SU-DHL-6 (cell line): ENCODE data around the gene CARD19.

Experiments
- H2AFZ ChIP-seq: fragments of 200-600 bp; sonication (generic); 2 replicates; pipeline ENCODE4 v1.6.1; 2014; ENCODE audit warnings: low read depth, mild to moderate bottlenecking, moderate library complexity, mixed read lengths, antibody characterized with exemption, low read length; ENCODE audit not compliant: severe bottlenecking
- H3F3A ChIP-seq: fragments of 200-600 bp; shearing (Covaris generic); 2 replicates; pipeline ENCODE4 v1.6.0; 2016; ENCODE audit warnings: antibody characterized with exemption, mild to moderate bottlenecking; ENCODE audit not compliant: insufficient read depth
- H3K27ac ChIP-seq: fragments of 200-600 bp; sonication (generic); 2 replicates; pipeline ENCODE4 v1.5.1; 2016; ENCODE audit warnings: low read depth, mild to moderate bottlenecking, low read length, moderate library complexity, mixed read lengths
- H3K27me3 ChIP-seq: fragments of 200-600 bp; sonication (generic), shearing (Covaris generic); 2 replicates; pipeline ENCODE4 v1.6.0; 2014; ENCODE audit warnings: mild to moderate bottlenecking, low read length
- H3K36me3 ChIP-seq: fragments of 200-600 bp; sonication (generic); 2 replicates; pipeline ENCODE4 v1.6.1; 2014; ENCODE audit warnings: mild to moderate bottlenecking, low read length, mixed read lengths
- H3K4me2 ChIP-seq: fragments of 300-600, 200-600 bp; shearing (Covaris generic), sonication (generic); 2 replicates; pipeline ENCODE4 v1.6.0; 2014; ENCODE audit warnings: low read length, low read depth, mild to moderate bottlenecking; ENCODE audit not compliant: poor library complexity, severe bottlenecking
- H3K4me3 ChIP-seq: fragments of 200-600 bp; sonication (generic); 2 replicates; pipeline ENCODE4 v1.5.1; 2014; ENCODE audit warnings: antibody characterized with exemption, low read length, mild to moderate bottlenecking, mixed read lengths; ENCODE audit not compliant: insufficient read depth, poor library complexity, severe bottlenecking
- H3K79me2 ChIP-seq: fragments of 200-600 bp; sonication (generic); 2 replicates; pipeline ENCODE4 v1.6.1; 2014; ENCODE audit warnings: mild to moderate bottlenecking, low read length, moderate library complexity; ENCODE audit not compliant: insufficient read depth
- H3K9ac ChIP-seq: fragments of 200-600 bp; sonication (generic); 2 replicates; pipeline ENCODE4 v1.7.0; 2014; ENCODE audit warnings: mild to moderate bottlenecking, low read length
- H3K9me2 ChIP-seq: fragments of 200-600 bp; sonication (generic); replicated peaks from 2 replicates; pipeline ENCODE4 v1.6.1; 2014; ENCODE audit warnings: low read length; ENCODE audit not compliant: insufficient read depth
- H3K9me3 ChIP-seq: fragments of 200-600 bp; sonication (generic); 2 replicates; pipeline ENCODE4 v1.6.1; 2014; ENCODE audit warnings: low read length, mixed read lengths; ENCODE audit not compliant: insufficient read depth
- H4K20me1 ChIP-seq: fragments of 200-600 bp; sonication (generic); 2 replicates; pipeline ENCODE4 v1.6.1; 2014; ENCODE audit warnings: low read depth, mild to moderate bottlenecking, antibody characterized with exemption, low read length, moderate library complexity, mixed read lengths
- EZH2phosphoT487 ChIP-seq: fragments of 200-600 bp; sonication (generic), shearing (Covaris generic); conservative IDR thresholded peaks from 2 replicates; pipeline ENCODE4 v1.6.1; 2018; ENCODE audit warnings: mild to moderate bottlenecking, antibody characterized with exemption, low read length, moderate library complexity, mixed read lengths
- TF ChIP-seq, protein P1 (sequence below): fragments of 200-600 bp; sonication (generic); IDR thresholded peaks from one replicate; pipeline ENCODE4 v1.5.1; 2017; ENCODE audit warnings: antibody characterized with exemption, mild to moderate bottlenecking, low read length, moderate library complexity; ENCODE audit not compliant: insufficient read depth, poor library complexity, severe bottlenecking

Gene CARD19

DNA sequence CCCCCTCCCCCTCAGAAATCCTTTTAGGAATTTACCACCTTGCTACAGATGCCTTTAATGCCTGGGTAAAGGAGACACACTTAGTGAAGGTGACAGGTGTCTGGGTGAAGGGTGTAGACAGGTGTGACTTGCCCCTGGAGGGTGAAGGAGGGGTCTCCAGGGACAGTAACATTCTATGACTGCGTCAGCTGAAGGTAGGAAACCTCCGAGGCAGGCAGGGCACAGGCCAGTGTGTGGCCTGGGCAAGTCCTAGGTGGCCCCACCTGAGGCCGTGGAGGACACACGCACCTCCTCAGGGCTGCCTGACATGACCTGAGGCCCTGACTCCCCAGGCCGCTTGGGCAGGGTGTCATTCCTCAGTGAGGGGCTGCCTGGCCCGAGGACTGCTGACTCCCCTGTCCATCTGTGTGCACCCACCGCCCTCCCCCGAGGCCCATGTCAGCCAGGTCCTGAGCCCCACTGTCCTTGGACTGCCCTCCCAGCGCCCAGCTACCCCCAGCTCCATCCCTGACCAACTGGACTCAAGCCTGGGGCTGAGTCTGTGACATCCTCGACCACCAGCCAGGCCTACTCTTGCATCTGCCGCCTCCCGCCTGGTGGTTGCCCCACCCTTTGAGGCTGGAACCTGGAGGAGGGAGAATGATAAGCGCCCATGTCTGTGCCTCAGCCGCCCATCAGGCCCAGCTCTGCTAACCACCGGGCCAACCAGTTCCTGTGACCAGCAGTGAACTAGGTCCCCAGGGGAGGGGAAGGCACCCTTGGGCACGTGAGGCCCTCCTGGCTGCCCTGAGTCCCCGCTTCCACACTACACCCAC lies 18.4 kb downstream of the CARD19 start:
- Histone ChIP-seq H3K36me3 (no peaks in the 10 kb centered on the region), H3K9me2 (no peaks in the 10 kb centered on the region), H4K20me1 (no peaks in the 10 kb centered on the region), H3K27me3 (no peaks in the 10 kb centered on the region), H3K9me3 (no peaks in the 10 kb centered on the region), H3K9ac (no peak overlapping the region), H3K4me2 (no peak overlapping the region), H3K27ac (no peak overlapping the region), H2AFZ (no peak overlapping the region), H3K4me3 (no peak overlapping the region), H3K79me2 (no peaks in the 10 kb centered on the region), H3F3A (no peaks in the 10 kb centered on the region)
- TF ChIP-seq, protein P1, sequence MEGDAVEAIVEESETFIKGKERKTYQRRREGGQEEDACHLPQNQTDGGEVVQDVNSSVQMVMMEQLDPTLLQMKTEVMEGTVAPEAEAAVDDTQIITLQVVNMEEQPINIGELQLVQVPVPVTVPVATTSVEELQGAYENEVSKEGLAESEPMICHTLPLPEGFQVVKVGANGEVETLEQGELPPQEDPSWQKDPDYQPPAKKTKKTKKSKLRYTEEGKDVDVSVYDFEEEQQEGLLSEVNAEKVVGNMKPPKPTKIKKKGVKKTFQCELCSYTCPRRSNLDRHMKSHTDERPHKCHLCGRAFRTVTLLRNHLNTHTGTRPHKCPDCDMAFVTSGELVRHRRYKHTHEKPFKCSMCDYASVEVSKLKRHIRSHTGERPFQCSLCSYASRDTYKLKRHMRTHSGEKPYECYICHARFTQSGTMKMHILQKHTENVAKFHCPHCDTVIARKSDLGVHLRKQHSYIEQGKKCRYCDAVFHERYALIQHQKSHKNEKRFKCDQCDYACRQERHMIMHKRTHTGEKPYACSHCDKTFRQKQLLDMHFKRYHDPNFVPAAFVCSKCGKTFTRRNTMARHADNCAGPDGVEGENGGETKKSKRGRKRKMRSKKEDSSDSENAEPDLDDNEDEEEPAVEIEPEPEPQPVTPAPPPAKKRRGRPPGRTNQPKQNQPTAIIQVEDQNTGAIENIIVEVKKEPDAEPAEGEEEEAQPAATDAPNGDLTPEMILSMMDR: no peak

DNA sequence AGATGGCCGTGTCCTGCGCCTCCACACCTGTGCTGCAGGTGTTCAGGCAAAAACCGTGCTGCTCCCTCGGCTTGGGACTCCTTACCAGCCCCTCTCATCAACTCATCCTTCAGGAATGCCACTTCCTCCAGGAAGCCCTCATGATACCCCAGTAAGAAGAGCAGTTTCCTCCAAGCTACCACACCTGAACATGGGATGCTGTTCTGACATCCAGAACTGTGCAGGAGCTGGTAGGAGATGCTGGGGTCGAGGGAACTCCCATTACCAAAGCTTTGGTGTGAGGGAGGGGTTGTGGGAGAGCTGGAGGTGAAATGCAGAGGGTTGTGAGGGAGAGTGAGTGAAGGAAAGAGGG lies 18.9 kb downstream of the CARD19 start:
- Histone ChIP-seq H3K4me2 (no peak overlapping the region), H3K27ac (no peak overlapping the region), H3K9ac (no peak overlapping the region)

DNA sequence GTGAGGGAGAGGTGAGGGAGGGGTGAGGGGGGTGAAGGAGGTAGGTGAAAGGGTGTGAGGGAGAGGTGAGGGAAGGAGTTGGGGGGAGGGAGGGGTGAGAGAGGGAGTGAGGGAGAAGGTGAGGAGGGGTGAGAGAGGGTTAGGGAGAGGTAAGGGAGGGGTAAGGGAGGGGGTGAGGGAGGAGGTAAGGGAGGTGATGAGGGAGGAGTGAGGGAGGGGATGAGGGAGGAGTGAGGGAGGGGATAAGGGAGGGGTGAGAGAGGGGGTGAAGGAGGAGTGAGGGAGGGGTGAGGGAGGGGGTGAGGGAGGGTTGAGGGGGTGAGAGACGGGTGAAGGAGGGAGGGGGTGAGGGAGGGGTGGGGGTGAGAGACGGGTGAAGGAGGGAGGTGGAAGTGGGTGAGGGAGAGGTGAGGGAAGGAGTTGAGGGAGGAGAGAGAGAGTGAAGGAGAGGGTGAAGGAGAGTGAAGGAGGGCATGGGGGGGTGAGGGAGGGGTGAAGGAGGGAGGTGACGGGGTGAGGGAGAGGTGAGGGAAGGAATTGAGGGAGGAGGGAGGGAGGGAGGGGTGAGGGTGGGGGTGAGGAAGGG lies 19.6 kb downstream of the CARD19 start:
- Histone ChIP-seq H3K27ac (no peak overlapping the region), H3K4me3 (no peak overlapping the region), H3F3A (no peaks in the 10 kb centered on the region)

More for the DNA sequence above, 18.9 kb downstream of the CARD19 start:
- no peak overlapping the region for H3K4me3 ChIP-seq
- H3K36me3 ChIP-seq: no peaks in the 10 kb centered on the region
- H3K9me3 ChIP-seq: no peaks in the 10 kb centered on the region
- no peak overlapping the region for H2AFZ ChIP-seq
- no peaks in the 10 kb centered on the region for H3K79me2 ChIP-seq
- no peak for TF ChIP-seq EZH2phosphoT487
- TF ChIP-seq, protein P1: no peak
- H4K20me1 ChIP-seq: no peaks in the 10 kb centered on the region
- H3F3A ChIP-seq: no peaks in the 10 kb centered on the region
- no peaks in the 10 kb centered on the region for H3K27me3 ChIP-seq
- no peaks in the 10 kb centered on the region for H3K9me2 ChIP-seq

More for the DNA sequence above, 19.6 kb downstream of the CARD19 start:
- no peak overlapping the region for H2AFZ ChIP-seq
- H3K9me2 ChIP-seq: no peaks in the 10 kb centered on the region
- H4K20me1 ChIP-seq: no peaks in the 10 kb centered on the region
- no peak for TF ChIP-seq EZH2phosphoT487
- TF ChIP-seq, protein P1: no peak
- H3K4me2 ChIP-seq: no peak overlapping the region
- H3K36me3 ChIP-seq: no peaks in the 10 kb centered on the region
- no peaks in the 10 kb centered on the region for H3K79me2 ChIP-seq
- no peaks in the 10 kb centered on the region for H3K27me3 ChIP-seq
- H3K9ac ChIP-seq: no peak overlapping the region
- H3K9me3 ChIP-seq: no peaks in the 10 kb centered on the region
